Stimulated activated naive B cell treated with anti-CD40 and anti-IgM and Interleukin-4, amounts not matched to agents 10 μg/mL and 1 μg/mL and 100 μg/mL, for 72 hours (primary cell): ENCODE measurements around the gene SCN7A.
"Not testable (repeated sequence)": the region's sequence is repeated elsewhere in the genome, so short reads cannot be mapped to it uniquely, and the experiment has no call there.

Experiments
- ATAC-seq, 2 donors: fragments of 150-1000 bp; cut with Tn5 transposase; replicated peaks; 2 replicates each; pipeline ENCODE4 v1.10.0; 2021; ENCODE audit warnings: moderate library complexity in 1 of 2
- DNase-seq: peaks from one replicate; pipeline ENCODE4 v3.0.0; 2021
- H3K27ac Mint-ChIP-seq: one replicate; pipeline ENCODE4 v1.8.0; 2022; ENCODE audit warnings: mild to moderate bottlenecking, mixed read lengths
- H3K27me3 Mint-ChIP-seq, 2 donors: one replicate each; pipeline ENCODE4 v1.8.0; 2022; ENCODE audit warnings: mixed read lengths in 2 of 2
- H3K36me3 Mint-ChIP-seq, 2 donors: one replicate each; pipeline ENCODE4 v1.8.0; 2022; ENCODE audit warnings: mixed read lengths in 2 of 2, mild to moderate bottlenecking in 1 of 2
- H3K4me1 Mint-ChIP-seq, 2 donors: one replicate each; pipeline ENCODE4 v1.8.0; 2022; ENCODE audit warnings: mixed read lengths in 2 of 2, mild to moderate bottlenecking in 1 of 2
- H3K4me3 Mint-ChIP-seq, 2 donors: one replicate each; pipeline ENCODE4 v1.8.0; 2022; ENCODE audit warnings: mild to moderate bottlenecking in 2 of 2, mixed read lengths in 2 of 2, moderate library complexity in 1 of 2
- H3K9me3 Mint-ChIP-seq, 2 donors: one replicate each; pipeline ENCODE4 v1.8.0; 2022; ENCODE audit warnings: mixed read lengths in 2 of 2, mild to moderate bottlenecking in 1 of 2

The SCN7A gene

GRCh38 chr2:166434491-166434890 is 59.6 kb downstream of the SCN7A start:
- Mint-ChIP-seq H3K4me3 (no peak overlapping the region), H3K27ac (no peak overlapping the region), H3K9me3 (peaks cover 3 to 13% of the 10 kb centered on the region in 2 donors), H3K36me3 (no peaks in the 10 kb centered on the region), H3K4me1 (no peaks in the 10 kb centered on the region), H3K27me3 (peaks cover 0 to 3% of the 10 kb centered on the region in 2 donors)
- DNase-seq (no peak), ATAC-seq (no peak)

GRCh38 chr2:166433457-166433856 is 60.6 kb downstream of the SCN7A start:
- Mint-ChIP-seq H3K27ac (no peak overlapping the region), H3K9me3 (peaks cover 3 to 13% of the 10 kb centered on the region in 2 donors), H3K27me3 (peaks cover 0 to 3% of the 10 kb centered on the region in 2 donors), H3K4me3 (no peak overlapping the region), H3K36me3 (no peaks in the 10 kb centered on the region), H3K4me1 (no peaks in the 10 kb centered on the region)
- ATAC-seq = no peak
- no peak for DNase-seq

GRCh38 chr2:166432331-166432730 is 61.7 kb downstream of the SCN7A start:
- H3K4me1 Mint-ChIP-seq = no peaks in the 10 kb centered on the region
- no peak for ATAC-seq
- no peak overlapping the region for H3K4me3 Mint-ChIP-seq
- H3K27ac Mint-ChIP-seq = no peak overlapping the region
- no peak for DNase-seq
- H3K36me3 Mint-ChIP-seq = no peaks in the 10 kb centered on the region
- peaks cover 0 to 3% of the 10 kb centered on the region in 2 donors for H3K27me3 Mint-ChIP-seq
- peaks cover 0 to 5% of the 10 kb centered on the region in 2 donors for H3K9me3 Mint-ChIP-seq

- Mint-ChIP-seq H3K36me3 (no peaks in the 10 kb centered on the region), H3K4me3 (no peak overlapping the region), H3K4me1 (no peaks in the 10 kb centered on the region), H3K27me3 (no peaks in the 10 kb centered on the region), H3K27ac (no peak overlapping the region), H3K9me3 (no peaks in the 10 kb centered on the region)
- DNase-seq (no peak), ATAC-seq (no peak)
Measured at GRCh38 chr2:166424841-166425240, 69.2 kb downstream of the SCN7A start.

GRCh38 chr2:166419616-166419934 is 74.5 kb downstream of the SCN7A start:
- ATAC-seq (no peak), DNase-seq (no peak)
- no peaks in the 10 kb centered on the region for H3K27me3 Mint-ChIP-seq
- no peaks in the 10 kb centered on the region for H3K9me3 Mint-ChIP-seq
- no peaks in the 10 kb centered on the region for H3K4me1 Mint-ChIP-seq
- no peak overlapping the region for H3K27ac Mint-ChIP-seq
- H3K4me3 Mint-ChIP-seq = no peak overlapping the region
- H3K36me3 Mint-ChIP-seq = no peaks in the 10 kb centered on the region

GRCh38 chr2:166418853-166419615 is 75.0 kb downstream of the SCN7A start:
- Mint-ChIP-seq H3K4me3 (no peak overlapping the region), H3K27me3 (no peaks in the 10 kb centered on the region), H3K9me3 (no peaks in the 10 kb centered on the region), H3K27ac (no peak overlapping the region), H3K36me3 (no peaks in the 10 kb centered on the region), H3K4me1 (no peaks in the 10 kb centered on the region)
- no peak for ATAC-seq
- DNase-seq = no peak

- DNase-seq (no peak), ATAC-seq (no peak)
- no peaks in the 10 kb centered on the region for H3K4me1 Mint-ChIP-seq
- H3K4me3 Mint-ChIP-seq = no peak overlapping the region
- H3K36me3 Mint-ChIP-seq = no peaks in the 10 kb centered on the region
- H3K27me3 Mint-ChIP-seq = no peaks in the 10 kb centered on the region
- H3K9me3 Mint-ChIP-seq = no peaks in the 10 kb centered on the region
- H3K27ac Mint-ChIP-seq = no peak overlapping the region
Measured at GRCh38 chr2:166417669-166418068, 76.4 kb downstream of the SCN7A start.

GRCh38 chr2:166413255-166413654 is 80.8 kb downstream of the SCN7A start:
- Mint-ChIP-seq H3K27ac (no peak overlapping the region), H3K27me3 (no peaks in the 10 kb centered on the region), H3K4me3 (no peak overlapping the region), H3K9me3 (no peaks in the 10 kb centered on the region), H3K36me3 (no peaks in the 10 kb centered on the region), H3K4me1 (no peaks in the 10 kb centered on the region)
- DNase-seq (no peak), ATAC-seq (no peak)

GRCh38 chr2:166411473-166412230 is 82.4 kb downstream of the SCN7A start:
- Mint-ChIP-seq H3K9me3 (no peaks in the 10 kb centered on the region), H3K36me3 (no peaks in the 10 kb centered on the region), H3K27ac (no peak overlapping the region), H3K27me3 (no peaks in the 10 kb centered on the region), H3K4me3 (no peak overlapping the region), H3K4me1 (peaks cover 0 to 2% of the 10 kb centered on the region in 2 donors)
- ATAC-seq (no peak), DNase-seq (no peak)

- Mint-ChIP-seq H3K27me3 (no peaks in the 10 kb centered on the region), H3K4me1 (peaks cover 0 to 2% of the 10 kb centered on the region in 2 donors), H3K9me3 (no peaks in the 10 kb centered on the region), H3K27ac (no peak overlapping the region), H3K36me3 (no peaks in the 10 kb centered on the region), H3K4me3 (no peak overlapping the region)
- ATAC-seq (no peak), DNase-seq (no peak)
Measured at GRCh38 chr2:166410828-166411472, 83.1 kb downstream of the SCN7A start.

GRCh38 chr2:166407746-166408145 is 86.3 kb downstream of the SCN7A start:
- H3K36me3 Mint-ChIP-seq, DNase-seq, H3K4me3 Mint-ChIP-seq, H3K9me3 Mint-ChIP-seq, ATAC-seq, H3K27ac Mint-ChIP-seq, H3K27me3 Mint-ChIP-seq, H3K4me1 Mint-ChIP-seq: not testable (repeated sequence)

GRCh38 chr2:166406374-166406773 is 87.7 kb downstream of the SCN7A start:
- H3K4me1 Mint-ChIP-seq = peaks cover 0 to 2% of the 10 kb centered on the region in 2 donors
- no peak for ATAC-seq

GRCh38 chr2:166405569-166405926 is 88.5 kb downstream of the SCN7A start:
- DNase-seq = no peak
- Mint-ChIP-seq H3K4me1 (peaks cover 0 to 2% of the 10 kb centered on the region in 2 donors), H3K27me3 (no peaks in the 10 kb centered on the region), H3K36me3 (no peaks in the 10 kb centered on the region), H3K27ac (no peak overlapping the region), H3K9me3 (no peaks in the 10 kb centered on the region), H3K4me3 (no peak overlapping the region)
- ATAC-seq = no peak

More at GRCh38 chr2:166406374-166406773, 87.7 kb downstream of the SCN7A start:
- no peak overlapping the region for H3K27ac Mint-ChIP-seq
- no peak for DNase-seq
- H3K9me3 Mint-ChIP-seq = no peaks in the 10 kb centered on the region
- H3K27me3 Mint-ChIP-seq = no peaks in the 10 kb centered on the region
- H3K36me3 Mint-ChIP-seq = no peaks in the 10 kb centered on the region
- H3K4me3 Mint-ChIP-seq = no peak overlapping the region

- ATAC-seq (no peak), DNase-seq (no peak)
- no peaks in the 10 kb centered on the region for H3K36me3 Mint-ChIP-seq
- no peaks in the 10 kb centered on the region for H3K27me3 Mint-ChIP-seq
- peaks cover 0 to 2% of the 10 kb centered on the region in 2 donors for H3K4me1 Mint-ChIP-seq
- H3K9me3 Mint-ChIP-seq = no peaks in the 10 kb centered on the region
- H3K4me3 Mint-ChIP-seq = no peak overlapping the region
- no peak overlapping the region for H3K27ac Mint-ChIP-seq
Measured at GRCh38 chr2:166404831-166405568, 89.0 kb downstream of the SCN7A start.
